ENCODE results near the gene ITFG2. TPM values are rescaled to one million over a fixed set of nuclear protein-coding genes. Genes with fewer than 3 reads are reported as not detected.

Gene ITFG2
- total and polyA plus RNA-seq, 4 donors = 7.5 to 26.3 (median 11.4) TPM

DNA sequence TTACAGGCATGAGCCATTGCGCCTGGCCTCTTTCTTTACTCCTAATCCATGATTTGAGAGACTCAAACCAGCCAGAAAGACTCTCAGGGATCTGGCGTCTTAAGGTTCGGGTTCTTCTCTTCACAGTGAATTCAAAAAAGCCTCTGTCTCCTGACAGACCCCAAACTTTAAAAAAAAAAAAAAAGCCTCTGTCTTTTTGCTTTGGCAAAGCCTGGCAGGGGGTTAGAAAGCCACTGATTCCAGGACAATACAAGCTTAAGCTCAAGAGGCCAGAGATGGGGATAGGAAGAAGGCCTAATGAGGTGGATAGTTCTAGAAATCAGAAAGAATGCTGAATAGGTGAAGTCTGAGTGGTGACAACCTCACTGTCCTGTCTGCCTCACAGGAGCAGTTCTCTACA lies 13.6 kb downstream of the ITFG2 start:
- H3K9me3 ChIP-seq (ENCODE audit: control insufficient read depth in 4 of 4, low read length in 3 of 4) = no peaks in the 10 kb centered on the region
- TF ChIP-seq HNF4G (IDR thresholded peaks at IDR 0.05) (no peak), EGR1 (IDR thresholded peaks at IDR 0.05; ENCODE audit: low read depth in 2 of 2) (no peak), NR2F2 (IDR thresholded peaks at IDR 0.05) (no peak), REST (IDR thresholded peaks at IDR 0.05) (no peak), JUND (IDR thresholded peaks at IDR 0.05) (no peak)
- TF ChIP-seq, protein P1, sequence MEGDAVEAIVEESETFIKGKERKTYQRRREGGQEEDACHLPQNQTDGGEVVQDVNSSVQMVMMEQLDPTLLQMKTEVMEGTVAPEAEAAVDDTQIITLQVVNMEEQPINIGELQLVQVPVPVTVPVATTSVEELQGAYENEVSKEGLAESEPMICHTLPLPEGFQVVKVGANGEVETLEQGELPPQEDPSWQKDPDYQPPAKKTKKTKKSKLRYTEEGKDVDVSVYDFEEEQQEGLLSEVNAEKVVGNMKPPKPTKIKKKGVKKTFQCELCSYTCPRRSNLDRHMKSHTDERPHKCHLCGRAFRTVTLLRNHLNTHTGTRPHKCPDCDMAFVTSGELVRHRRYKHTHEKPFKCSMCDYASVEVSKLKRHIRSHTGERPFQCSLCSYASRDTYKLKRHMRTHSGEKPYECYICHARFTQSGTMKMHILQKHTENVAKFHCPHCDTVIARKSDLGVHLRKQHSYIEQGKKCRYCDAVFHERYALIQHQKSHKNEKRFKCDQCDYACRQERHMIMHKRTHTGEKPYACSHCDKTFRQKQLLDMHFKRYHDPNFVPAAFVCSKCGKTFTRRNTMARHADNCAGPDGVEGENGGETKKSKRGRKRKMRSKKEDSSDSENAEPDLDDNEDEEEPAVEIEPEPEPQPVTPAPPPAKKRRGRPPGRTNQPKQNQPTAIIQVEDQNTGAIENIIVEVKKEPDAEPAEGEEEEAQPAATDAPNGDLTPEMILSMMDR (IDR thresholded peaks at IDR 0.05; ENCODE audit: low read depth, low read length, missing input control) = no peak
- WGBS = 97% methylated on average over 3 of the region's 3 CpGs
- H3K4me1 ChIP-seq (ENCODE audit: control insufficient read depth in 4 of 4, insufficient read depth in 4 of 4, low read length in 3 of 4) = no peaks in the 10 kb centered on the region
- H3K27ac ChIP-seq (ENCODE audit: low read depth in 1 of 2, low read length in 2 of 2) = no peak overlapping the region
- no peak overlapping the region for H3K9ac ChIP-seq (ENCODE audit: low read depth in 1 of 2, low read length in 2 of 2)
- H3K4me3 ChIP-seq (ENCODE audit: low read depth in 1 of 3, low read length in 3 of 3) = no peak overlapping the region
- no peak for DNase-seq (ENCODE audit: low spot score)
- H3K36me3 ChIP-seq (ENCODE audit: control insufficient read depth in 4 of 4, insufficient read depth in 3 of 4, low read depth in 1 of 4, low read length in 3 of 4) = peaks cover 11 to 82% (median 58%) of the 10 kb centered on the region in 4 donors
- no peaks in the 10 kb centered on the region for H3K27me3 ChIP-seq (ENCODE audit: control insufficient read depth in 4 of 4, insufficient read depth in 4 of 4, low read length in 3 of 4)

DNA sequence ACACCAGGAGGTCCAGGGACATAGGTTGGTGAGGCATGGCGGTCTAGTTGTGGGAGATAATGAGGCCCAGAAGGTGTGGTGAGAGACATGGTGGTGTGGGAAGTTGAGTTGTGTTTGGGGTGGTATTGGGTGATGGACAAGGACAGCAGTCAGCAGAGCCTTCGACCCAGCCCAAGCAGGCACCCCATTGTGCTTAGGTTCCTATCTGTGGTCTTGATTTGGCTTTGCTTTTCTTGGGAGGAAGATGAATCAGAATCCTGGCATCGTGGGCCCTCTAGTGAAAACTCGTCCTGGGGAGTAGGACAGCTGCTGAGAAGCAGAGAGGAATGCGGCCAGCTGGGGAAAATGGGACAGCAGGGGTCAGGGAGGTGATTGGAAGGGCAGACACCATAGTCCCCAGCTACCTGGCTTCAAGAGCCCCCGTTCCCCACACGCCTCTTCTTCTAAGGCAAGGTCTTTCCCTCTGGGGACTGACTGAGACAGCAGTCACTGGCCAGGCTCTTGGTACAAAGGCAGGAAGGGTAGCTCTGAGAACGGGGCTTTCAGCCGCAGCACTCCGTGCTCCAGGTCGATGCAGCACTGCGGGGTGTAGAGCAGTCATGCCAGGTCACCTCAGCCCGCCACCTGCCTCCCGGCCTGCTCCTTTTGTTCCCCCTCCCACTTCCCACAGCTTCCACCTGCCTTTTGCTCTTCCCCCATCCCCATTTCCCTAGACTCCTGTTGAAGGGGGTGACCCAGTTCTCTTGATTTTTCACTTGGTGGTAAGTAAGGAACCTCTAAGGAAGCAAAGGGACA lies 14.4 kb downstream of the ITFG2 start:
- no peaks in the 10 kb centered on the region for H3K9me3 ChIP-seq (ENCODE audit: control insufficient read depth in 4 of 4, low read length in 3 of 4)
- no peak overlapping the region for H3K9ac ChIP-seq (ENCODE audit: low read depth in 1 of 2, low read length in 2 of 2)
- 95% methylated on average over 14 of the region's 14 CpGs for WGBS
- TF ChIP-seq SP1 (IDR thresholded peaks at IDR 0.05) (no peak), RXRA (IDR thresholded peaks at IDR 0.05) (no peak), HNF4G (IDR thresholded peaks at IDR 0.05) (no peak), FOXA1 (IDR thresholded peaks at IDR 0.05) (no peak), HNF4A (conservative IDR thresholded peaks at IDR 0.05) (no peak), REST (IDR thresholded peaks at IDR 0.05) (no peak), GABPA (IDR thresholded peaks at IDR 0.05 in 1 of 2, conservative IDR thresholded peaks at IDR 0.05 in 1 of 2) (no peak), YY1 (IDR thresholded peaks at IDR 0.05) (no peak), NR2F2 (IDR thresholded peaks at IDR 0.05) (no peak), JUND (IDR thresholded peaks at IDR 0.05) (no peak), RAD21 (IDR thresholded peaks at IDR 0.05) (no peak), EGR1 (IDR thresholded peaks at IDR 0.05; ENCODE audit: low read depth in 2 of 2) (no peak), ZBTB33 (IDR thresholded peaks at IDR 0.05) (no peak)
- TF ChIP-seq, protein P2, sequence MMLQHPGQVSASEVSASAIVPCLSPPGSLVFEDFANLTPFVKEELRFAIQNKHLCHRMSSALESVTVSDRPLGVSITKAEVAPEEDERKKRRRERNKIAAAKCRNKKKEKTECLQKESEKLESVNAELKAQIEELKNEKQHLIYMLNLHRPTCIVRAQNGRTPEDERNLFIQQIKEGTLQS (IDR thresholded peaks at IDR 0.05) = no peak
- H3K4me3 ChIP-seq (ENCODE audit: low read depth in 1 of 3, low read length in 3 of 3) = no peak overlapping the region
- peaks cover 11 to 73% (median 53%) of the 10 kb centered on the region in 4 donors for H3K36me3 ChIP-seq (ENCODE audit: control insufficient read depth in 4 of 4, insufficient read depth in 3 of 4, low read depth in 1 of 4, low read length in 3 of 4)
- no peaks in the 10 kb centered on the region for H3K4me1 ChIP-seq (ENCODE audit: control insufficient read depth in 4 of 4, insufficient read depth in 4 of 4, low read length in 3 of 4)
- no peaks in the 10 kb centered on the region for H3K27me3 ChIP-seq (ENCODE audit: control insufficient read depth in 4 of 4, insufficient read depth in 4 of 4, low read length in 3 of 4)
- no peak overlapping the region for H3K27ac ChIP-seq (ENCODE audit: low read depth in 1 of 2, low read length in 2 of 2)
- no peak for DNase-seq (ENCODE audit: low spot score)
